NCI-H146 treated with DMSO at 0.1 percent for 48 hours (cell line): ENCODE results near the gene MAT2A.
"Not testable (repeated sequence)": the region's sequence is repeated elsewhere in the genome, so short reads cannot be mapped to it uniquely, and the experiment has no call there.

ENCODE experiments used
- DNase-seq: peaks from one replicate; lab custom pipeline; 2025; ENCODE audit not compliant: unreplicated experiment; lab: John Stamatoyannopoulos, UW

MAT2A gene

DNA sequence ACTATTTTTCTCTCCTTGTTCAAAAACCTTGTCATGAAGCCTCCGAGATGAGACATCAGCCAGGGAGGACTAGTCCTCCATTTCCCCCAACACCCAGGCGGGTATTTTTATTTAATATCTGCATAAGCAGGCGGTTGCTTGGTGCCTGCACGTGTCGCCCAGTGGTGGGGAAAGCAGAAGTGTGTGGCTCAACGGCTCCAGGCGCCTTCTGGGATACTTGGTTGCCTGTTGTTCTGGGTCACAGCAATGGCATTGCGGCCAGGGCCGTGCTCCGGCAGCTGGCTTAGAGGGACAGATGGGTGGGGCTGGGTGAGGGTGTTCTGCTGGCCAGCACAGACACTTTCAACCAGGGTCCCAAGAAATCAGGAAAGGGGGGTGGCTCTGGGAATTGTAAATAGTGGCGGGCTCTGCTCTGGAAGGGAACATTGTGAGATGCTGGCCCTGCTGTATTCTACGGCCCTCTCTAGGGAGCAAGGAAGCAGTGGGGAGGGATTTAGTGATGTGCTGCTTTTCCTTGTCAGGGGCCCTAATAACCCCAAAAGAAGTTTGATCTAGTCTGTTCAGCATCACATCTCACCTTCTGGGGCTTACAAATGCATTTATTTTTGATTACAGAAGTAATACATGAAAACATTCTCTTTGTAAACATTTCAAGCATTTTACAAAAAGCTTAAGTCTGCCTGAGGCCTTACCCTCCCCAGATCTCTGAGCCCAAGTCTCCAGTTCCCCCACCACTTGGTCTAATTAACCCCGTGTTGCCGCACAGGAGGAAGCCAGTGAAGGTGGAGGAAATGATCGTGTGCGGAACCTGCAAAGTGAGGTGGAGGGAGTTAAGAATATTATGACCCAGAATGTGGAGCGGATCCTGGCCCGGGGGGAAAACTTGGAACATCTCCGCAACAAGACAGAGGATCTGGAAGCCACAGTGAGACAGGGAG is 39.5 kb downstream of the MAT2A start:
- DNase-seq: no peak

DNA sequence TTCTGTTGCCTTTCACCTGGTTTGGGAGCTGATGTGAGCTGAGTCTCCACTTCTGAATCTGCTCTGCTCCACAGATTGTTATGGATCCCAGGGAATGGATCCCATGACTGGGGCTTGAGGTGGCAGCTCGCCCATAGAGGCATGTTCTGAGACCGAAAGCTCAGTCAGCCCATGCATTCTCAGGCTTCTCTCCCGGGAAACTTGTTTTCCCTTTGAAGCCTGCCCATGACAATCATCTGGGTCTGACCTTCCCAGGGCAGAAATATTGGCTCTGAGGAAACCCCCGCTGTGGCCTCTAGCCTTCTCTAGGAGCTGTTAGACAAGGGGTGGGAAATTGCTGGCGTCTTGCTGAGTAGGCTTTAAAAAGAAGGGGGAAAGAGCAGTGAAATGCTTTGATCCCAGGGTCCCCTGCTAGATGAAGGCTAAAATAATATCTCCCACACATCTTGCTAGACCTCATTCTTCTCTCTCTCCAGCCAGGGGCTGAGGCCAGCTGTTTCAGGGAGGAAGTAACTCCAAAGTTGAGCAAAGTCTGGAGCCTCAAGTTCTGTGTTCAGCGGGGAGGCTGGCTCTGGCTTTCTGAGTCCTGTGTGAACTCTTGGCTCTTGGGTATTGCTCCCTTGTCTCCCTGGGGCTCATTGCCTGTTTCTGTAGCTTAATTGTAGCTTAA is 40.4 kb downstream of the MAT2A start:
- DNase-seq: no peak

DNA sequence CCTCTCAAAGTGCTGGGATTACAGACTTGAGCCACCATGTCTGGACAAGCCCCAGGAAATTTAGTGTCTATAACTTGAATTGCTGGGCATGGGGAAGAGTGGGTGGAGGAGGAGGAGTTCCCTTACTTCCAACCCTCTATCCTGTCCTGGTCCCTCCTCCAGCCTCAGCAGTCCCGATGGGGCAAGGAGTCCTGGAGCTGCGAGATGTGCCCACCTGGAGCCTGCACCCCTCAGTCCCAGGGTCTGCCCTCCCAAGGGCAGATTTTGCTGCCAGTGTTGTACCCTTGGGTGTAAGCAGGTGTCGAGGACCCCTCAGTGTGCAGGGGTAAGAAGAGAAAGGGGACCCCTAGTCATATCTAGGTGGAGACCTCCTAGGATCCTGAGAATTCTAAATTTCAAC is 41.2 kb downstream of the MAT2A start:
- DNase-seq: no peak

DNA sequence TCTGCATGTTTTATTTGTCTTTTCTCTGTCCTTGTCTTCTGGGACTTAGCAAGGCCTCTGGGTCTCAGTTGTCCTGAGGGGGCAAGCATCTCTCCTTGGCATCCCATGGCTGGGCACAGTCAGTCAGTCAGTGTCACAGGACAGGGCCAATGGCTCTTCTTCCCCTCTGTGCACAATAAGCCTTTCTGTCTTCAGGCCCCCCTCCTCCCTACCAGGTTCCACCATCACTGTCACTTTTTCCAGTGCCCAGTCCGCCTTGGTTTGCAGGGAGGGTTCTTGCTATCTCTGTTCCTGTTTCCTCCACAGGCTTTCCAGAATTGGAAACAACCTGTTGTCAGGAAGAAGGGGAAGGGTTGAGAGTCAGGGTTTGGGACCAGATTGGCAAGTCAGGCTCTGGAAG is 43.5 kb downstream of the MAT2A start:
- DNase-seq: no peak

DNA sequence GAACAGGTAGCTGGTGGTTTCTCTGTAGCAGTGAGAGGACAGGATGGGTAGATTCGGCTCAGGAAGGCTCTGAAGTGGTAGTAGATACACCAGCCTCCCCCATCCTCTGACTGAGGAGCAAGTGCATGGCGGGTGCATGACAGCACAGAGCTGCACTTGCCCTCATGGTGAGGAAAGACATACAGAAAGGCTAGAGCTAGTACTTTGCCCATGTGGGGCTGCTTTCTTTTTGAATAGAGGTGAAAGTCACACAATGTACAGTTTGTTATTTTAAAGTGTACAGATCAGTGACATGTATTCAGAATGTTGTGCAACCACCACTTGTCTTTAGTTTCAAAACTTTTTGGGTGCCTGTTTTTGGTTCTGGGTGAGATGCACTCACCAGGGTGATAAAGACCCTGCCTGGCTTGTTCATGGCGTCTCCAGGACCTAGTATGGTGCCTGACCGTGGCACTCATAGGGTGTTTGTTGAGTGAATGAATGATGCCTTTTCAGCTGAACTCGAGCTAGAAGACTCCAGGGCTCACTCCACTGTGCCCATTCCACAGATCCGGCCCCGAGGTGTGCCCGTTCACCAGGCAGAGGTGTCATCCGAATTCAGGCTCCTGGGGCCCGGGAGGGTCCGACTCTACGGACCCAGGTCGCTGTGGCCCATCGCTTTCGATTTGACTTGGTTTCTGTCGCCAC is 44.8 kb downstream of the MAT2A start:
- DNase-seq: no peak

DNA sequence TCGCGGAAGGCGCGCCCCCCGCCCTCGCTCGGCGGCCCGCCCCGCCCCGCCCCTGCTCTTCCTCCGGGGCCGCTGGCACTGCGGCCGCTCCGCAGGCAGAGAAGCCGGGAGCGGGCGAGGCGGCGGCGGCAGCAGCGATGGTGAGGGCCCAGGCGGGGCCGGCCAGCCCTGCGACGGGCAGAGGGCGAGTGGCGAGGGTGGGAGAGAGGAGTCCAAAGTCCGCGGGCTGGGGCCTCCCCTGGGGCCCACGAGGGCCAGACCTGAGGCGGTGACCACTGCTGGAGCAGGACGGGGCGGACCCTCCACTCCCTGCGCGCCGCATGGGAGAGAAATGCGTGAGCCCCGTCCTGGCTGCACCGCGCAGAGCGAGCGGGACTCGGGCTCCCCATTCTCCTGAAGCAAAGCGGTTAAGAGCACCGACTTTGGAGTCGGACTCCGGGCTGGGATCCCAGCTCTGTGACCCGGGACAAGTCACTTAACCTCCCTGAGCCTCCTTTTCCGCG is 45.4 kb downstream of the MAT2A start, which contains the start of gene VAMP5:
Gene VAMP5 (plus strand): TSS at position 78 of the 503 bp plus-strand sequence. CDS start 60 bp downstream, at position 138.
- DNase-seq: no peak

DNA sequence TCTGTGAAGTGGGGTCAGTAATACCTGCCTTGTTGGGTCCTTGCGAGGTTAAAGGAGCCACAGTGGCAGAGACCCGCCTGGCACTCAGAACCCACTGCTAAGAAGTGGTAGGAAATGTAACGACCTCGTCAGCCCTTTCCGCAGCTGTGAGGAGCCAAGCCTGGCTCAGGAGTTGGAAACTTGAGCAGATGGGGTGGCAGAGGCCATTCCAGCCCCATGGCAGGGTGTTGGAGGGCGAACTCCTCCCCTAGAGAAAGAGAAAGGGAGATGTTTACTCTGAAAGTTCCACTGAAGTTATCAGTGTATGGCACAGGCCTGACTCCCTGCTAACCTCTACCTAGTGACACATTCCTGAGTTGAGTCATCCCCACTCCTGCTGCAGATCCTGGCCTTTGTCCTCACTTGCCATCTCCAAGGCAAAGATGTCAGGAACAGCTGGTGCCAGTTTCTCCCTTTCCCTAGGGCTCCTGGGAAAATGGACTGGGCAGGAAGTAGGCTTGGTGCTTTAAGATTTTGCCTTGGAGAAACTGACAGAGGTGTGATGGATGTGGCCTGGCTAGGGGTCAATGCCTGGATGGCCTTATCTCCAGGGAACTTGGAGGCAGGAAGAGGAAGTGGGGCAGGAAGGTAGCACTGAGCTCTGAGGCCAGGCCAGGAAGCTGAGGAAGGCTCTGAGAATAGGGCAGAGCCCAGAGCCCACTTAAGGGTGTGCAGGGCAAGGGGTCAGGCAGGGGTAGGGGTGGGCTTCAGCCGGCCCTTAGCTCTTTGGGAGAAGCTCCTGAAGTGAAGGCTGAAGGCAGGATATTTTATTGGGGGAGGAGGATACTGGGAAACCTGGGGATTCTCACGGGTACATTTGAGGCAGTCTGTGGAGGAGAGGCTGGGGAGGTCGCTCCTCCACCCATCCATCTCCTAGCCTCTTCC is 46.2 kb downstream of the MAT2A start:
- no peak for DNase-seq

DNA sequence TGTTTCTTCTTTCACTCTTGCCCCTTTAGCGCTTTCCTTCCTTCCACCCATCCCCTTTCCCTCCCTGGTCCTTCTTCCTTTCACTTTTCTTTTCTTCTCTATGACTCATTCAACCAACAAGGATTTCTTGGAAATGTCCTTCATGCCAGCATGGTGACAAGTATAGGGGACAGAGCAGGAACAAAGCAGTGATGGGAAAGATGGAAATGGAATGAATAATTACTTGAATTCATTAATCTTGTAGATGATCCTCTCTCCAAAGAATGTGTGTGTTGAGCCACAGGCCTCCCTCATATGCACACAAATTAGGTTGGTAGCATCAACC is 46.8 kb downstream of the MAT2A start:
- no peak for DNase-seq

DNA sequence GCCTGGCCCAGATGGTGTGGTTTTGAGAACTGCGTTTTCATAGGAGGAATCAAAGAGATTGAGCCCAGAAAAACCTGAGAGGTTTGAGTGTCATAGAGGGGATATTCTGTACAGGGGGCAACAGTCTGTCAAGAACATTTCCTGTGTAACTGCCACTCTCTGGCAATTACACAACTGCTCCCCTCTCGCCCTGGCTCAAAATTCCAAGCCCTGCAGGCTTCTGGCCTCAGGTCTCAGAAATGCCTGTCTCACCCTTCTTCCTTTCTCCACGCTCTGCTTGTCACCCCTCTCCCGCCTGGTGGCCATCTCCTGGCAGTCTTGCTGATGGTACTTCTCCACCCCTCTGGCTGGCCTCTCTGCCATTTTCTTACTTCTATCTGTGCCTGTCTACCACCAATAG is 49.3 kb downstream of the MAT2A start:
- DNase-seq: no peak

DNA sequence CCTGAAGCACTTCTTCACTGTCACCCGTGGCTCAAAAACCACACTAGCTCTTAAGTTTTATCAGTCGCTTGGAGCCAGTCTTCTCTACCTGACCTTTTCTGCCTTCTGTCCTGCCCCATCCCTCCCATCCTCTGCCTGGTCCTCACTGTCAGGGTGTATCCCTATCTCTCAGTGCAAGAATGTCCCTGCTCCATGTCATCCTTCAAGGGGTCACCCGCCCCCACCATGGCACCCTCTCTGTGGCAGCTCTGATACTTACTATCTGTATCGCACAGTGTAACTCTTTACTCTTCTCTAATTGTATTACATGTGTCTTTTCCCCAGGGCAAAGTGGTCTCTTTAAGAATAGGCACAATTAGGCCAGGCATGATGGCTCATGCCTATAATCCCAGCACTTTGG is 49.7 kb downstream of the MAT2A start:
- DNase-seq: no peak

DNA sequence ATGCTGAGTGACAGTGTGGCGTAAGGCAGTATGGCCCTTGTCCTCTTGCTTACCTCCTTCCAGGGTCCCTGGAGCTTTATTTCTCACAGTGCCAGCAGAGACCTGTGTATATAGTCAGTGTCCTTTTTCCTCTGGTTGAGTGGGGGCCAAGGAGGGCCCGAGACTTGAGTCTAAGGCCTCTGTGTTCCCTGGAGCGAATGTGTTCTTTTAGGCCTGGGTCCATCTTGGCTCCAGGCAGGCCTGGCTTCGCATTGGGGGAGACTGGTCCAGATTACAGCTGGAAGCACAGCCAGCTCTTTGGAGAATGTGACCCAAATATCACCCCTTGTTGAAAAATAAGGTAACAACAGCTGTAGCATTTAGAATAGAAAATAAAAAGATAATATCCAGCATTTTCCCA is 50.2 kb downstream of the MAT2A start:
- no peak for DNase-seq

DNA sequence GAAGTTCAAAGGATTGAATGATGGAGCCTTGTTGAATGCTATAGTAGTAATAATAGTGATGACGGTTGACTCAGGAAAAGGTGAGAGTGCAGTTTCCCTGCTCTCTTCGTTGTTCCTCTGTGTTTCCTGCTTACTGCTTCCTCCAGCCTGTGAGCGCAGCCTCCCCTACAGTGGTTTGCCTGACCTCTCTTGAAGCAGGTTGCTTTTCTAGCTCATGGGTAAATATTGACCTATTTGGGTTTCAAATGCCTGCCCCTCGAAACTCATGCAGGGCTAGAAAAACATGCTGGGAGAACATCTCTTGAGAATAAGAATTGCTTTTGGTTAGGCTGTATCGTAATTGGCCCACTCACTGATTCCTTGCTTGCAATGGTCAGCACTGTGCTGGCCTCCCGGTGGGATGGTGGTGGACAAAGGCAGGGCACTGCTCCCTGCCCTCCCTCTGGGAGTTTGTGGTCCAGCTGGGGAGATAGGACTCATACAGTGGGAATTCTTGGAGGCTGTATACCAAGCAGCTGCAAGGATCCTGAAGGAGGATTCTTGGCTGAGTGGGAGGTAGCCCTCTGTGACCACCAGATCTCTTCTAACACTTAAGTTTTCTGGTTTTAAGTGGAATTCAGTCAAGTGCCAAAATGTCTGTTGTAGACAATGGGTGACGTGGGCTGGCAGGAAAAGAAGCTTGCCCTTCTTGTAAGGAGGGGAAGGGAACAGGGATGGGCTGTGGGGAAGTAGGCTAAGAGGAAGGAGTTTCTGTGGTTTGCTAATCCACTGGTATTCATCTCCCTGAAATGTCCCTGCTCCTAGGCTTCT is 51.2 kb downstream of the MAT2A start:
- peak; percentile 57 for DNase-seq

DNA sequence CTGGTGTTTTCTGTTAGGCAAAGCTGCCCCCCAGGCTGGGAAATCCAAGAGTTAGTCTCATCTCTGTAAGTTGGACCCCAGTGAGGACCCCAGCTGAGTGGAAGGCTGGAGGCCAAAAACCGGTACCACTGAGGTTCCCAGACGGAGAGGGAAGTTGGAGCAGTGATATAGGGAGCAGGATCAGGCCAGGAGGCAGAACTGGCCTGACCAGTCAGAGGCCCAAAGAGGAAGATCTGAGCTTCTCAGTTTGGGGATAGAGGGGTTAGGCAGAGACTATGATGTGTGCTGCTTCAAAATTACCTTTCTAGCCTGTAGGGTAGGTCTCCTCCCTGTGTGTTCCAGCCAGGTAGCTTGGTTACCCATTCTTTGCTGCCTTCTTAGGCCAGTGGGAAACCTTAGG is 52.0 kb downstream of the MAT2A start:
- no peak for DNase-seq

DNA sequence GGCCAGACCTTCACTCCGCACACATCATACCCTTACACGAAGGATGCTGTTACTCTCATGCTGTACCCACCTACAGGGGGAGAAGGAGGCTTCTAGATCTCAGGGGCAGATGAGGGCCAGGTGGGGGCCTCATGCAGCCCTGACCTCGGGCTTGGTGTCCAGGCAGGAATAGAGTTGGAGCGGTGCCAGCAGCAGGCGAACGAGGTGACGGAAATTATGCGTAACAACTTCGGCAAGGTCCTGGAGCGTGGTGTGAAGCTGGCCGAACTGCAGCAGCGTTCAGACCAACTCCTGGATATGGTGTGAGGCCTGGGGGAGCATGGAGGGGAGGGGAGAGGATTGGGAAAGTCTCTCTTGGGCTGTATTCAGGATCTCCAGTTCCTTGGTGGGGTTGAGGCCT is 52.6 kb downstream of the MAT2A start:
- DNase-seq: no peak

DNA sequence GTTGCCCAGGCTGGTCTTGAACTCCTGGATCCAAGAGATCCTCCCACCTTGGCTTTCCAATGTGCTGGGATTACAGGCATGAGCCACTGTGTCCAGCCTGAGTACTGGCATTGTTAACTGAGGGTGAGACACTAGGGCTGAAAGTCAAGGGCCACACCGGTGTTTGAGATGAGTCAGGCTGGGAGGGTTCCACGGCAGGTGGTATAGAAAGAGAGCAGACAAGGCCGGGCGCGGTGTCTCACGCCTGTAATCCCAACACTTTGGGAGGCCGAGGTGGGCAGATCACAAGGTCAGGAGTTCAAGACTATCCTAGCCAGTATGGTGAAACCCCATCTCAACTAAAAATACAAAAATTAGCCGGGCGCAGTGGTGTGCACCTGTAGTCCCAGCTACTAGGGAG is 53.3 kb downstream of the MAT2A start:
- not testable (repeated sequence) for DNase-seq

DNA sequence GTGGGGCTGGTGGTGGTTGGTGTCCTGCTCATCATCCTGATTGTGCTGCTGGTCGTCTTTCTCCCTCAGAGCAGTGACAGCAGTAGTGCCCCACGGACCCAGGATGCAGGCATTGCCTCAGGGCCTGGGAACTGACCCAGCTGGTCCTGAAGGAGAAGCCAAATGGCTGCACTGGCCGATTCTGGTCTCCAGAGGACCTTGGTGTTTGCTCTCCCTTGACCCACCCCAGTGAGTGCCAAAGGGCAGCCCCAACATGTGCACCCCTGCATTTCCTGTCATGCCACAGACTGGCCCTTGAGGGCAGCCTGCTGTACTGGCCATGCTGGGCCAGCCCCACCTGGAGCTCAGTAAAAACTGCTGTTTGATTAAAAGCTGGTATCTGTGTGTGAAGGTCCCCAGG is 54.1 kb downstream of the MAT2A start:
- no peak for DNase-seq
